ENCODE data around the gene ZNF609.

The ZNF609 gene

GRCh38 chr15:64483749-64484148, 23.4 kb downstream of the ZNF609 start:
- TF ChIP-seq ZFP30 (CRISPR knock-in tag; IDR thresholded peaks at IDR 0.05) (no peak), ZNF565 (CRISPR knock-in tag; conservative IDR thresholded peaks at IDR 0.05; ENCODE audit: low read depth) (no peak), ZC3H10 (CRISPR knock-in tag; IDR thresholded peaks at IDR 0.05) (no peak), TCF4 (CRISPR knock-in tag; IDR thresholded peaks at IDR 0.05; ENCODE audit: borderline replicate concordance) (no peak), ISL1 (CRISPR knock-in tag; IDR thresholded peaks at IDR 0.05) (no peak), RARB (CRISPR knock-in tag; IDR thresholded peaks at IDR 0.05) (no peak), TOX (CRISPR knock-in tag; IDR thresholded peaks at IDR 0.05; ENCODE audit: borderline replicate concordance) (no peak), CSDC2 (CRISPR knock-in tag; IDR thresholded peaks at IDR 0.05) (no peak), SNAI2 (CRISPR knock-in tag; IDR thresholded peaks at IDR 0.05) (no peak), ARNTL (CRISPR knock-in tag; IDR thresholded peaks at IDR 0.05; ENCODE audit: borderline replicate concordance, low read depth) (no peak)
- ATAC-seq = no peak

GRCh38 chr15:64485796-64486195, 25.4 kb downstream of the ZNF609 start:
- TF ChIP-seq ISL1 (CRISPR knock-in tag; IDR thresholded peaks at IDR 0.05) (no peak), CSDC2 (CRISPR knock-in tag; IDR thresholded peaks at IDR 0.05) (no peak), OSR1 (CRISPR knock-in tag; IDR thresholded peaks at IDR 0.05) (no peak), ZC3H10 (CRISPR knock-in tag; IDR thresholded peaks at IDR 0.05) (no peak), RARB (CRISPR knock-in tag; IDR thresholded peaks at IDR 0.05) (no peak), ZNF8 (CRISPR knock-in tag; IDR thresholded peaks at IDR 0.05) (no peak), ZFP30 (CRISPR knock-in tag; IDR thresholded peaks at IDR 0.05) (no peak), PPARA (CRISPR knock-in tag; IDR thresholded peaks at IDR 0.05; ENCODE audit: borderline replicate concordance) (no peak), ZNF70 (CRISPR knock-in tag; IDR thresholded peaks at IDR 0.05) (no peak), ZFP3 (CRISPR knock-in tag; IDR thresholded peaks at IDR 0.05) (no peak), PATZ1 (CRISPR knock-in tag; IDR thresholded peaks at IDR 0.05; ENCODE audit: borderline replicate concordance) (no peak), ZNF565 (CRISPR knock-in tag; conservative IDR thresholded peaks at IDR 0.05; ENCODE audit: low read depth) (no peak), ESRRG (CRISPR knock-in tag; IDR thresholded peaks at IDR 0.05) (no peak)
- TF ChIP-seq, protein P1, sequence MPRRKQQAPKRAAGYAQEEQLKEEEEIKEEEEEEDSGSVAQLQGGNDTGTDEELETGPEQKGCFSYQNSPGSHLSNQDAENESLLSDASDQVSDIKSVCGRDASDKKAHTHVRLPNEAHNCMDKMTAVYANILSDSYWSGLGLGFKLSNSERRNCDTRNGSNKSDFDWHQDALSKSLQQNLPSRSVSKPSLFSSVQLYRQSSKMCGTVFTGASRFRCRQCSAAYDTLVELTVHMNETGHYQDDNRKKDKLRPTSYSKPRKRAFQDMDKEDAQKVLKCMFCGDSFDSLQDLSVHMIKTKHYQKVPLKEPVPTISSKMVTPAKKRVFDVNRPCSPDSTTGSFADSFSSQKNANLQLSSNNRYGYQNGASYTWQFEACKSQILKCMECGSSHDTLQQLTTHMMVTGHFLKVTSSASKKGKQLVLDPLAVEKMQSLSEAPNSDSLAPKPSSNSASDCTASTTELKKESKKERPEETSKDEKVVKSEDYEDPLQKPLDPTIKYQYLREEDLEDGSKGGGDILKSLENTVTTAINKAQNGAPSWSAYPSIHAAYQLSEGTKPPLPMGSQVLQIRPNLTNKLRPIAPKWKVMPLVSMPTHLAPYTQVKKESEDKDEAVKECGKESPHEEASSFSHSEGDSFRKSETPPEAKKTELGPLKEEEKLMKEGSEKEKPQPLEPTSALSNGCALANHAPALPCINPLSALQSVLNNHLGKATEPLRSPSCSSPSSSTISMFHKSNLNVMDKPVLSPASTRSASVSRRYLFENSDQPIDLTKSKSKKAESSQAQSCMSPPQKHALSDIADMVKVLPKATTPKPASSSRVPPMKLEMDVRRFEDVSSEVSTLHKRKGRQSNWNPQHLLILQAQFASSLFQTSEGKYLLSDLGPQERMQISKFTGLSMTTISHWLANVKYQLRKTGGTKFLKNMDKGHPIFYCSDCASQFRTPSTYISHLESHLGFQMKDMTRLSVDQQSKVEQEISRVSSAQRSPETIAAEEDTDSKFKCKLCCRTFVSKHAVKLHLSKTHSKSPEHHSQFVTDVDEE (CRISPR knock-in tag; IDR thresholded peaks at IDR 0.05) = no peak
- TF ChIP-seq, protein P2, sequence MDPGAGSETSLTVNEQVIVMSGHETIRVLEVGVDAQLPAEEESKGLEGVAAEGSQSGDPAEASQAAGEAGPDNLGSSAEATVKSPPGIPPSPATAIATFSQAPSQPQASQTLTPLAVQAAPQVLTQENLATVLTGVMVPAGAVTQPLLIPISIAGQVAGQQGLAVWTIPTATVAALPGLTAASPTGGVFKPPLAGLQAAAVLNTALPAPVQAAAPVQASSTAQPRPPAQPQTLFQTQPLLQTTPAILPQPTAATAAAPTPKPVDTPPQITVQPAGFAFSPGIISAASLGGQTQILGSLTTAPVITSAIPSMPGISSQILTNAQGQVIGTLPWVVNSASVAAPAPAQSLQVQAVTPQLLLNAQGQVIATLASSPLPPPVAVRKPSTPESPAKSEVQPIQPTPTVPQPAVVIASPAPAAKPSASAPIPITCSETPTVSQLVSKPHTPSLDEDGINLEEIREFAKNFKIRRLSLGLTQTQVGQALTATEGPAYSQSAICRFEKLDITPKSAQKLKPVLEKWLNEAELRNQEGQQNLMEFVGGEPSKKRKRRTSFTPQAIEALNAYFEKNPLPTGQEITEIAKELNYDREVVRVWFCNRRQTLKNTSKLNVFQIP (CRISPR knock-in tag; IDR thresholded peaks at IDR 0.05; ENCODE audit: borderline replicate concordance, low read depth) = no peak
- TF ChIP-seq, protein P3, sequence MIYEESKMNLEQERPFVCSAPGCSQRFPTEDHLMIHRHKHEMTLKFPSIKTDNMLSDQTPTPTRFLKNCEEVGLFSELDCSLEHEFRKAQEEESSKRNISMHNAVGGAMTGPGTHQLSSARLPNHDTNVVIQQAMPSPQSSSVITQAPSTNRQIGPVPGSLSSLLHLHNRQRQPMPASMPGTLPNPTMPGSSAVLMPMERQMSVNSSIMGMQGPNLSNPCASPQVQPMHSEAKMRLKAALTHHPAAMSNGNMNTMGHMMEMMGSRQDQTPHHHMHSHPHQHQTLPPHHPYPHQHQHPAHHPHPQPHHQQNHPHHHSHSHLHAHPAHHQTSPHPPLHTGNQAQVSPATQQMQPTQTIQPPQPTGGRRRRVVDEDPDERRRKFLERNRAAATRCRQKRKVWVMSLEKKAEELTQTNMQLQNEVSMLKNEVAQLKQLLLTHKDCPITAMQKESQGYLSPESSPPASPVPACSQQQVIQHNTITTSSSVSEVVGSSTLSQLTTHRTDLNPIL (CRISPR knock-in tag; IDR thresholded peaks at IDR 0.05; ENCODE audit: low read depth) = no peak
- TF ChIP-seq, protein P4, sequence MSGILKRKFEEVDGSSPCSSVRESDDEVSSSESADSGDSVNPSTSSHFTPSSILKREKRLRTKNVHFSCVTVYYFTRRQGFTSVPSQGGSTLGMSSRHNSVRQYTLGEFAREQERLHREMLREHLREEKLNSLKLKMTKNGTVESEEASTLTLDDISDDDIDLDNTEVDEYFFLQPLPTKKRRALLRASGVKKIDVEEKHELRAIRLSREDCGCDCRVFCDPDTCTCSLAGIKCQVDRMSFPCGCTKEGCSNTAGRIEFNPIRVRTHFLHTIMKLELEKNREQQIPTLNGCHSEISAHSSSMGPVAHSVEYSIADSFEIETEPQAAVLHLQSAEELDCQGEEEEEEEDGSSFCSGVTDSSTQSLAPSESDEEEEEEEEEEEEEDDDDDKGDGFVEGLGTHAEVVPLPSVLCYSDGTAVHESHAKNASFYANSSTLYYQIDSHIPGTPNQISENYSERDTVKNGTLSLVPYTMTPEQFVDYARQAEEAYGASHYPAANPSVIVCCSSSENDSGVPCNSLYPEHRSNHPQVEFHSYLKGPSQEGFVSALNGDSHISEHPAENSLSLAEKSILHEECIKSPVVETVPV (CRISPR knock-in tag; IDR thresholded peaks at IDR 0.05) = no peak
- no peak for ATAC-seq

- ATAC-seq = no peak
- TF ChIP-seq GLIS3 (CRISPR knock-in tag; IDR thresholded peaks at IDR 0.05) (no peak), OSR1 (CRISPR knock-in tag; IDR thresholded peaks at IDR 0.05) (no peak), ZNF70 (CRISPR knock-in tag; IDR thresholded peaks at IDR 0.05) (no peak), ZC3H10 (CRISPR knock-in tag; IDR thresholded peaks at IDR 0.05) (no peak), SNAI2 (CRISPR knock-in tag; IDR thresholded peaks at IDR 0.05) (no peak), TOX (CRISPR knock-in tag; IDR thresholded peaks at IDR 0.05; ENCODE audit: borderline replicate concordance) (no peak)
- TF ChIP-seq, protein P4 (CRISPR knock-in tag; IDR thresholded peaks at IDR 0.05) = no peak
- TF ChIP-seq, protein P2 (CRISPR knock-in tag; IDR thresholded peaks at IDR 0.05; ENCODE audit: borderline replicate concordance, low read depth) = no peak
Observed at GRCh38 chr15:64490598-64491259, 30.4 kb downstream of the ZNF609 start.

Measured in SK-N-SH treated with all-trans-retinoic acid at 6 μM for 48 hours (cell line).